Keratinocyte (primary cell): Measurements from ENCODE around the gene PLAAT1. TPM values are rescaled to one million over a fixed set of nuclear protein-coding genes. Genes with fewer than 3 reads are reported as not detected.

ENCODE experiments used
- DNase-seq: peaks from one replicate; pipeline ENCODE4 v3.0.0-alpha.2; 2011; ENCODE audit warnings: low read depth, missing footprints, low spot score
- FAIRE-seq: peaks from 2 replicates; lab custom pipeline; 2011; peaks lifted over from hg19 to GRCh38; lab: Jason Lieb, UNC
- H2AFZ ChIP-seq: 2 replicates; pipeline ENCODE4 v1.6.0; 2012; ENCODE audit warnings: low read length, control low read depth, inconsistent platforms; ENCODE audit not compliant: control insufficient read depth
- H3K27ac ChIP-seq: 2 replicates; pipeline ENCODE4 v1.5.1; 2011; ENCODE audit warnings: low read length; ENCODE audit not compliant: control insufficient read depth, insufficient read depth
- H3K27me3 ChIP-seq: 3 replicates; pipeline ENCODE4 v1.6.0; 2011; ENCODE audit warnings: low read length; ENCODE audit not compliant: control insufficient read depth, insufficient read depth; ENCODE audit errors: extremely low read depth
- H3K36me3 ChIP-seq, 2 experiments: 2 replicates in 1 of 2; 3 replicates in 1 of 2; pipeline ENCODE4 v1.5.1; 2011; ENCODE audit warnings: low read length in 2 of 2, mild to moderate bottlenecking in 1 of 2; ENCODE audit not compliant: control insufficient read depth in 2 of 2, insufficient read depth in 2 of 2; ENCODE audit errors: extremely low read depth in 1 of 2
- H3K4me1 ChIP-seq: 3 replicates; pipeline ENCODE4 v1.5.1; 2011; ENCODE audit warnings: low read length; ENCODE audit not compliant: control insufficient read depth, insufficient read depth; ENCODE audit errors: extremely low read depth
- H3K4me2 ChIP-seq: 3 replicates; pipeline ENCODE4 v1.6.0; 2011; ENCODE audit warnings: low read depth, low read length; ENCODE audit not compliant: control insufficient read depth, insufficient read depth; ENCODE audit errors: extremely low read depth
- H3K4me3 ChIP-seq, 3 experiments: fragments of 200-600 bp in 1 of 3; sonication (generic) in 1 of 3; 2 replicates in 2 of 3; 3 replicates in 1 of 3; pipeline ENCODE4 v1.5.1; 2011 to 2016; ENCODE audit warnings: low read length in 3 of 3, mild to moderate bottlenecking in 3 of 3, control low read depth in 2 of 3, inconsistent platforms in 1 of 3, low read depth in 1 of 3, mixed read lengths in 1 of 3, mixed run types in 1 of 3, moderate library complexity in 1 of 3; ENCODE audit not compliant: control insufficient read depth in 2 of 3, insufficient read depth in 2 of 3; ENCODE audit errors: extremely low read depth in 1 of 3
- H3K79me2 ChIP-seq: 2 replicates; pipeline ENCODE4 v1.6.0; 2012; ENCODE audit warnings: low read length; ENCODE audit not compliant: control insufficient read depth, insufficient read depth
- H3K9ac ChIP-seq: 3 replicates; pipeline ENCODE4 v1.6.0; 2011; ENCODE audit warnings: low read length; ENCODE audit not compliant: control insufficient read depth, insufficient read depth; ENCODE audit errors: extremely low read depth
- H3K9me1 ChIP-seq: 3 replicates; pipeline ENCODE4 v1.6.0; 2011; ENCODE audit warnings: low read length; ENCODE audit not compliant: control insufficient read depth, insufficient read depth; ENCODE audit errors: extremely low read depth
- H3K9me3 ChIP-seq: 2 replicates; pipeline ENCODE4 v1.5.1; 2012; ENCODE audit warnings: low read depth, low read length; ENCODE audit not compliant: control insufficient read depth
- H4K20me1 ChIP-seq: 3 replicates; pipeline ENCODE4 v1.6.0; 2011; ENCODE audit warnings: low read length; ENCODE audit not compliant: control insufficient read depth, insufficient read depth; ENCODE audit errors: extremely low read depth
- EZH2 ChIP-seq: IDR thresholded peaks from one replicate; pipeline ENCODE4 v1.6.1; 2012; ENCODE audit warnings: inconsistent platforms, mild to moderate bottlenecking, low read length, moderate library complexity
- dilution Hi-C: fragments of 300-500 bp; cut with MboI; formaldehyde crosslinking; loops from one replicate; pipeline ENCODE4 v1.7.0; 2020; ENCODE audit warnings: low sequenced_read_pairs; ENCODE audit not compliant: extremely low pct_ligation_motif_present
- polyA plus RNA-seq, 5 experiments: library from polyadenylated mRNA; depleted of rRNA in 3 of 5; stranded (reverse) in 3 of 5; stranded (forward) in 1 of 5; unstranded in 1 of 5; fragments of >200 nt; gene quantifications; 1 replicate in 1 of 5; 2 replicates in 3 of 5; 3 replicates in 1 of 5; pipeline versions ENCODE4 v1.2.1 to v1.2.3, GENCODE V29; 2011 to 2012; ENCODE audit warnings: missing spikeins in 2 of 5, low read depth in 1 of 5, low replicate concordance in 1 of 5
- TF ChIP-seq, protein P1 (sequence below), 3 experiments: IDR thresholded peaks in 1 of 3; conservative IDR thresholded peaks in 1 of 3; optimal IDR thresholded peaks in 1 of 3; 2 replicates in 2 of 3; 3 replicates in 1 of 3; pipeline versions ENCODE3 to v1.5.1; 2011; ENCODE audit warnings: low read length in 3 of 3, mild to moderate bottlenecking in 3 of 3, moderate library complexity in 2 of 3, control low read depth in 1 of 3, inconsistent platforms in 1 of 3; ENCODE audit not compliant: insufficient read depth in 2 of 3; ENCODE audit errors: extremely low read depth in 1 of 3

Gene PLAAT1
- polyA plus RNA-seq, 1 donor (not counting 4 experiments of a cell fraction or from before 2014, with no cell fraction given) = 0.55 TPM

DNA sequence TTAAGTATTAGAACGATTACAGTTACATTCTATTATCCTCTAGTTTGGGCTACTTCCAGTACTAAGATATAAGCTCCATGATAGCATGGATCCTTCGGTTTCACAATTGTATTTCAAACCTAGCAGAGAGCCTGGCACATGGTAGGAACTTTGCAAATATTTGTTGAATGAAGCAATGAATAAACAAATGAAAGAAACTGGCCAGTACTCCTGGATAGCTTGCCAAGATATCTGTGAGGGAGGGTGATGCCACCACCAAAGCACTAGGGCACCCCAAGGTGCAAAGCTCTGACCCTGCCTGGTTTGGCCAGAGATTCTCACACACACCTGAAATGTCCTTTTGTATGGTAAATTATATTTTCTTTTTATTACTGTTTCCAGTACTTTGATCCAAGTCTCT is 44.3 kb upstream of the PLAAT1 start:
- no peak overlapping the region for H3K27ac ChIP-seq
- H3K36me3 ChIP-seq = no peaks in the 10 kb centered on the region
- no peak overlapping the region for H3K4me2 ChIP-seq
- H2AFZ ChIP-seq = no peak overlapping the region
- FAIRE-seq (no peak), DNase-seq (no peak)
- dilution Hi-C loops = no loop called here
- no peak for TF ChIP-seq EZH2
- TF ChIP-seq, protein P1, sequence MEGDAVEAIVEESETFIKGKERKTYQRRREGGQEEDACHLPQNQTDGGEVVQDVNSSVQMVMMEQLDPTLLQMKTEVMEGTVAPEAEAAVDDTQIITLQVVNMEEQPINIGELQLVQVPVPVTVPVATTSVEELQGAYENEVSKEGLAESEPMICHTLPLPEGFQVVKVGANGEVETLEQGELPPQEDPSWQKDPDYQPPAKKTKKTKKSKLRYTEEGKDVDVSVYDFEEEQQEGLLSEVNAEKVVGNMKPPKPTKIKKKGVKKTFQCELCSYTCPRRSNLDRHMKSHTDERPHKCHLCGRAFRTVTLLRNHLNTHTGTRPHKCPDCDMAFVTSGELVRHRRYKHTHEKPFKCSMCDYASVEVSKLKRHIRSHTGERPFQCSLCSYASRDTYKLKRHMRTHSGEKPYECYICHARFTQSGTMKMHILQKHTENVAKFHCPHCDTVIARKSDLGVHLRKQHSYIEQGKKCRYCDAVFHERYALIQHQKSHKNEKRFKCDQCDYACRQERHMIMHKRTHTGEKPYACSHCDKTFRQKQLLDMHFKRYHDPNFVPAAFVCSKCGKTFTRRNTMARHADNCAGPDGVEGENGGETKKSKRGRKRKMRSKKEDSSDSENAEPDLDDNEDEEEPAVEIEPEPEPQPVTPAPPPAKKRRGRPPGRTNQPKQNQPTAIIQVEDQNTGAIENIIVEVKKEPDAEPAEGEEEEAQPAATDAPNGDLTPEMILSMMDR (optimal IDR thresholded peaks at IDR 0.05 in 1 of 3, IDR thresholded peaks at IDR 0.05 in 1 of 3, conservative IDR thresholded peaks at IDR 0.05 in 1 of 3; ENCODE audit: extremely low read depth in 1 of 3, insufficient read depth in 2 of 3, low read length in 3 of 3) = no peak
- H3K9me3 ChIP-seq = no peaks in the 10 kb centered on the region
- H3K4me1 ChIP-seq = no peaks in the 10 kb centered on the region
- no peaks in the 10 kb centered on the region for H3K79me2 ChIP-seq
- no peaks in the 10 kb centered on the region for H3K9me1 ChIP-seq
- no peaks in the 10 kb centered on the region for H4K20me1 ChIP-seq
- H3K27me3 ChIP-seq = no peaks in the 10 kb centered on the region
- H3K9ac ChIP-seq = no peak overlapping the region
- H3K4me3 ChIP-seq = no peak overlapping the region

DNA sequence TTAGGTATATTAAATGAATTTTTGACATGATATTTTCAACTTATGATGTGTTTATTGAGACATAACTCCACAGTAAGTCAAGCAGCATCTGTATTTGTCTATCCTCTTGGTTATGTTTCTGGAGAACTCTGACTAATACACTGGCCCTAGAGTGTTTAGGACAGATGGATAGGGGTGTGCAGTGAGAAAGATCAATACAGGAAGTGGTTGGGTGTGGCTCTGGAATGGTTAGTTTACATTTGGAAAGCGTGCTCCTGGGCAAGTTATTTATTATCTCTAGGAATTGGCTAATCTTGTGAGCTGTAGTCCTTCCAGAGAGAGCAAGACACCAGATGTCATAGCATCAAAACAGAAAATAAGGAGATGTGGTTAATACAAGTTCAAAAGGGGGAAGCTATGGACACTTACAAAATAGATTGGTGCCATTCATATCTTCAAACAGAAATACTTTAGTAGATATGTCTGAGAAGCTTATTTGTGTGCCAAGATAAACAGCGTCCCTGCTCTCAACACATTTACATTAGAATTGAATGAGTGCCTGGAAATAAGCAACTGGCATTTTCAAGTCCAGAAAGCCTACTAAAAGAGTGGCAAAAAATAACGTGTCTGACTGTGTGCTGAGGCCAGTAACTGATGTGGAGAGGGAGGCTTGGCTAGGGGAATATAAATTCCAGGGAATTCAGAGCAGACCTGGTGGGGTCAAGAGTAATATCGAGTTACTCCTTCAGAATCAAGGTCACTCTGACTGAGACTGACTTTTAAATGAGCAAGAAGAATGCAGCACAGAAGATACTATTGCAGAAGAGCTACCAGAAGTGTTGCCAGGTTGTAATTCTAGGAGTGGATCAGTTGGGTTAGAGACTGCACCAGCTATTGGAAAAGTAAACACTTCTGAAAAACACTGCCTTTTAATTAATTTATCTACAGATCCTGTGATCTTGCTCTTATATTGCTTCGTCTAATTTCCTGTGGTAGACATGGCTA is 33.4 kb upstream of the PLAAT1 start:
- no peak for FAIRE-seq

More for the DNA sequence above, 33.4 kb upstream of the PLAAT1 start:
- no peaks in the 10 kb centered on the region for H3K4me1 ChIP-seq
- dilution Hi-C loops = no loop called here
- no peaks in the 10 kb centered on the region for H3K27me3 ChIP-seq
- DNase-seq = no peak
- no peaks in the 10 kb centered on the region for H4K20me1 ChIP-seq
- H3K27ac ChIP-seq = no peak overlapping the region
- TF ChIP-seq, protein P1 (optimal IDR thresholded peaks at IDR 0.05 in 1 of 3, IDR thresholded peaks at IDR 0.05 in 1 of 3, conservative IDR thresholded peaks at IDR 0.05 in 1 of 3; ENCODE audit: extremely low read depth in 1 of 3, insufficient read depth in 2 of 3, low read length in 3 of 3) = no peak
- TF ChIP-seq EZH2 = no peak
- H3K9me3 ChIP-seq = no peaks in the 10 kb centered on the region
- H3K36me3 ChIP-seq = no peaks in the 10 kb centered on the region
- no peaks in the 10 kb centered on the region for H3K79me2 ChIP-seq
- H3K9me1 ChIP-seq = no peaks in the 10 kb centered on the region
- no peak overlapping the region for H3K4me3 ChIP-seq
- H3K4me2 ChIP-seq = no peak overlapping the region
- no peak overlapping the region for H2AFZ ChIP-seq
- H3K9ac ChIP-seq = no peak overlapping the region
